NCI-H2196 treated with DMSO at 0.1 percent for 48 hours (cell line): ENCODE results near the gene CACNA2D4.

Experiments
- DNase-seq: peaks from one replicate; lab custom pipeline; 2025; ENCODE audit not compliant: unreplicated experiment; lab: John Stamatoyannopoulos, UW

The CACNA2D4 gene

DNA sequence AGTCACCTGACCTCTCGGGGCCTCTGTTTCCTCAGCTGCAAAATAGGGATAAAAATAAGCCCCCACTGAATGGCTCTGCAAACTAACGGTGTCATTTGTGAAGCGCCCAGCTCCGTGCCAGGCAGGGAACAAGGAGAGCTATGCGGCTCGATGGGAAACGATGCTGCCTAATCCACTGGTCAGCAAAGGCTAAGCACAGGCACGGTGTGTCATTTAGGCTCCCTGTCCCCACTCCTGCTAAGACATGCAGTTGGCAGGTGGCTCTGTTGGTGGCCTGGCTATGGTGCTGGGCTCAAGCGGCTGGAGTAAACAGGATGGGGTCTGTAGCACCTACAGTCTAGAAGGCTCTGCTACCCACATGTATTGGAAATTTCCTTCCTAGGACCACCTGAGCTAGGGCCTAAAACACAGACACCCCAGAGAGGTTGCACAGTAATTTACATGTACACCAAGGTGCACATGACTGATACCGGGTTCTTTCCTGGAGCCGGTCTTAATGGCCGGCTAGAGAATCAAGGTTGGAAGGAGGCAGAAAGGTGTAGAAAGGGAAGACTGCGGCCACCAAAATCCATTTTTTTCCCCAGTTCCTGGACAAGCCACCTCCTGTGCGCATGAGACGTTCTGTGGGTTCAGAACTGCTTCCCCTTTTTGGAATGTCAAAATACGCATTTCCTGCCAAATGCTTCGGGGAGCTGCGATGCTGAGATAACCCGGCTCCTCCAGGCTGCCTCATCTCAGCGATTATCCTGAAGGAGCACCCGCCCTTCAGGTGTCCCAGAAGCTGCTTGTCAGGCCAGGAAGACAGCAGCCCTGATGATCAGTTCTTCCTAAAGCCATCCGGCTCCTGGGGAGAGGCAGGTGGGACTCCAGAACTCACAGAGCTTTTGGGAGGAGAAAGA lies 1.0 kb downstream of the CACNA2D4 start:
- DNase-seq = no peak

- DNase-seq = no peak
Measured at GRCh38 chr12:1916371-1917171, 1.9 kb downstream of the CACNA2D4 start.

DNA sequence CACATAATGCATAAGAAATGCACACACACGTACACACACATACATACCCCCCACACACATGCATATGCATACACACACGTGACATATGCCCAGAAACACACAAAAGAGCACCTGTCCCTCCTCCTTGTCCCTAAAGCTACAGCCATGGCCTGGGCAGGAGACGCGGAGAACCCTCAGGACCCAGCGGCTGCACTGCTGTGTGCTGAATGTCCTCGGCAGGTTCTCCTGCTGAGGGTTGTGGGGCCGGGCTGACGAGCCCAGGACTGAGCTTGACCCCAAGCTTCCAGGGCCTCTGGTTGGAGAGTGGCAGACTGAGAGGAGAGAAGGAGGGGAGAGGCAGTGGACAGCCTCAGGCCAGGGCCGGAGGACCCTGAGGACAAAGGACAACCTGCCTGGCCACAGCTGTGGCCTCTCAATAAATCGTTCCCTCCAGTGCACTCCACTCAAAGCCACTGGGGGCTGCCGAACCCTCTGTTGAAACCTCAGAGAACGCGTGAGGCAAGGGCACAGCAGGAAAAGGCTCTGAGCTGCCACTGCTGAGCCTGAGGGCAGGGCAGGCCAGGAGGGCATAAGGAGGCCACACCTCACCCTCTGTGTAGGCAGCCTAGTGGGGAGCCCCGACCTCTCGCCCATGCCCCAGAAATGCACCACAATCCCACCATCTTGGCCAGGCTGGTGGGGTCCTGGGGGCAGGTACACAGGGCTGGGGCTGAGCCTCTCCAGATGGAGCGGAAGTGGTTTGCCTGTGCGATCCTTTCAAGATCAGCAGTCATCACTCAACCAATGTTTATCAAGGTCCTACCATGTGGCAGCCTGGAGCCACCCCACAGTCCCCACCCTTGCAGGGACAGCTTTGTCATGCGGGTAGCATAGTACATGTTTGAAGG lies 3.1 kb downstream of the CACNA2D4 start:
- no peak for DNase-seq

DNA sequence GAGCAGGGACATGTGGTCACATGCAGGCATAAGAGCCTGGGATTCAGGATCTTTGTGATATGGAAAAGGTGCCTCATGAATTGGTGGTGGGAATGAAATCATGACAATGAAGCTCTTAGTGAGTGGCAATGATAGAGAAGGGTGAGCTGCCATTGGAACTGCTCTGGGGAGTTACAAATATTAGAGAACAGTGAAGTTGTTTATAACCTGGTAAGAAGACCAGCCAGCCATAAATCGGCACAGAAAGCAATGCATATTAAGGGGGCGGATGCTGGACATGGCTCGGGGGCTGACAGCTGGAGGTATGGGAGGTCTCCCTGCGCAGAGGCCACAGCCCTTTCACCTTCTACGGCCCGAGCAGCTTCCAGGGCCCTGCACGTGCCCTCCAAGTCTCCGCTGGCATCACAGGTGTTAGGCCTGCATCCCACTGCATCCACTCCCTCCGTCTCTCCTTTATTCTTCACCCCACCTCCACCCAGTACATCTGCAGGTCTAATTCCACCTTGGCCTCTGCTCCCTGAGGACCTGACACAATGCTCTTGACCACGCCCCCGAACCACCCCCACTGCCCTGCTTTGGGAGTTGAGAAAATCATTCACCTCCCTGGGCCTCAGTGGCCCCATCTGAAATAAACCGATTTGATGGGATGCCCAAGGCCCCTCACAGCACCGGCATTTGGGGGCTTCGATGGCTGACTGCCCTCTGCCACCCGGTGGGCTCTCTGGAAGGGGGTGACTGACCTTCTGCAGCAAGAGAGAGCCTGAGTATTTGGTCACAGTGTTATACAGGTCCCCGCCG lies 4.1 kb downstream of the CACNA2D4 start:
- no peak for DNase-seq

DNA sequence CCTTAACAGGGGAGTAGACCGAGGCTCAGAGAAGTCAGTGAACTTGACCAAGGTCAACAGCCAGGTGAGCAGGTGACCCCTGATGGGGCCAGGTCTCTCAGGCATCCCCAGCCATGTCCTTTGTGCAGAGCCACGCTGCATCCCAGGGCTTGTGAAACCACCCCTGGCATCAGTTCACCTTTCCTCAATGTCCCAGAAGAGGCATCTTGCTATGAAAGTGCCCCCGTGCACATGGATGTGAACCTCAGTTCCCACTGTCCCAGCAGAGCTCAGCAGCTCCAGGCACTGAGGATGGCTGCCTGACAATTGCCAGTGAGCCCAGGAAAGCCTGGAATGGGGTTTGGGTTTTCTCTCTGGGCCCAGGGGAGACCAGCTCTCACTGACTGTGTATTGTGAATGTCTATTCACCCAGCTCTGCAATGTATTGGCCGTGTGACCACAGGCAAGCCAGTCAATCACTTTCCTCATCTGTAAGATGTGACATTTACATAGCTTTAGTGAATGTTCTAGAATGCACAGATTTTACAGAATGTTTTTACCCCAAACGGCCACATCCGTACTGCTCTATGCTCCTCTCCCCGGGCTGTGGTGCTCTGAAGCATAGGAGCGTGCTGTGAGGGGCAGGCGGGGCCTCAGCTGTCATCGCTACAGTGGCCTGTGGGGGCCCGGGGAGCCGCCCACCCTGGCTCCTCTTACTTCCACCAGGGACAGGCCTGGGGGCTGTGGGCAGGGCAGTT lies 4.9 kb downstream of the CACNA2D4 start:
- no peak for DNase-seq

DNA sequence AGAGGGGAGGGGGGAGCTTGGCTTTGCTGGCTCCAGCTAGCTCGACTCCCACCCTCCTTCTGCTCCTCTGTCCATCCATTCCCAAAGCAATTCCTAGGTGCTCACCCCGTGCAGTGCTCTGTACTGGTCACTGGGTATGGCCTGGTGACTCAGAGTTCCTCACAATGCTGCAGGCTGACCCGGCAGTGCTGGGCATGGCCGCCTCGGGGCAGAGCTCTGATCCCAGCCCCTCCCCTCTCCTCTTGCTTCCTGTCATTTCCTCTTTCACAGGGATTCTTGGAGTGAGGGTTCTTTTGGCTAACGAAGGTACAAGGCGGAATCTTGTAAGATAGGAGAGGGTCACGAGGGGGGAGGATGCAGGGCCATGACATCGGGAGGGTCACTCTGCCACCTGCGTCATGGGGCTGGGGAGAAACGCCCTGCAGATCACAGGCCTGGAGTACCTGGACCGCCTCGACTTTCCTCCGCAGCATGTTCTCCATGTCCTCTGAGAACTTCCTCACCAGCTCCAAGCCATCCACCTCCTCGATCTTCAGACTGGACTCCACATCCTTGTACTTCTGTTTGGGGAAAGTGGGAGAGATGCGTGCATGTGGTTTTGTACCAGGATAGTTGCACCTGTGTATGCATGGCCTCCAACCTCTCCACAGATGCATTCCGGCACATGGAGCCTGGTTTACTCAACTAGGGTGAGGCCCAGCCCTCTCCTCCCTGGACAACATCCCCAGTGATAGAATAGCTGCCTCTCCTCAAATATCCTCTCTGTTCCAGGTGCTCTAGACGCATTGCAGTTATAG lies 5.7 kb downstream of the CACNA2D4 start:
- DNase-seq = no peak

DNA sequence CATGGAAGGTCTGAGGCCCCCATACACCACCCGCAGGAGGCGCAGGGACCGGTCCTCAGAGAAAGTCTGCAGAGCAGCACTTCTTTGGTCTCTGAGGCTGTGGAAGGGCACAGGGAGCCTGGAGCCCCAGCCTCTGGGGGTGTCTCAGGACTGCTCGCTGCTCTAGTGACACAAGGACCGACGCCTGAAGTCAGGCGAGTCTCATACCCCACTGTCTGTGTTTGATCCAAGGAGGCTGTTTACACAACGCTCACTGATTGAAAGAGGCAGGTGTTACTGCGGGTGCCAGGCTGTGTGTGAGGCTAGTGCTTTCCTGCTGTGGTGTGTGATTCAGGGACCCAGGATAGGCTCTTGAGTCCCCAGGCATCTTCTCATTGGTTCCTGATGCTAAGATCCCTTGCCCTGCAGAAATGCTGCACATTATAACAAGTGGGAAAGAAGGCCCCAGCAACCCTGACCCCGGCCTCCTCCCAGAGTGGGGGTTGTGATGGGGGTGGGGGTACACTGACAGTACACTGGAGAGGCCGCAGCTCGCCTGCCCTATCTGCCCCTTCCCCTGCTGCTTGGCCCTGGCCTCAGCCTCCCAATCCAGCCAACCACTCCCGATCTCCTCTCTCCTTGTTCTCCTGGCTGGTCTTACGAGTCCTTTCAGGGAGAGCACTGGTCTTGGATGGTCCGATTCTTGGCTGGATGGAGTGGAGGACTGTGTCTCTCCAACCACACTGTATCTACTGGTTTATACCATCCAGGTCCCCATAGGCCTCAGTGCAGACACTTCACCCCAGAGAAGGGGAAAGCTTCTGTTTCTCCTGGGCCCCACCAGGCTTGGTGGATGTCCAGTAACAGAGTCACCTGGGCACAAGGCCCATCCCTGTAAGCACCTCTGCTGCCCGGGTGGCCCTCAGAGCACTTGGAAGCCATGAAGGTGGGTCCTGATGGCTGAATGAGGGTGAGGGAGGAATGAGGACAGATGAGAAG lies 6.6 kb downstream of the CACNA2D4 start:
- DNase-seq = no peak

DNA sequence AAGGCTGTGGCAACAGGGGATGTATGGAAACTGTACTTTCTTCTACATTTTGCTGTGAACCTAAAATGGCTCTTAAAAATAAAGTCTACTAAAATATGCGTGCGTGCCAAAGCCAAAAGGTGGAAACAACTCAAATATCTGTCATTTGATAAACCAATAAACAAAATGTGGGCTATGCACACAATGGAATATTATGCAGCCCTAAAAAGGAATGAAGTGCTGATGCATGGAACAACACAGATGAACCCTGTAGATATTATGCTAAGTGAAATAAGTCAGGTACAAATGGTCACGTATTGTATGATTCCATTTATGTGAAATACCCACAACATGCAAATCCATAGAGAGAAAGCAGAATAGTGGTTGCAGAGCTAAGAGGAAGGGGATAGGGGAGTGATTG lies 8.0 kb downstream of the CACNA2D4 start:
- no peak for DNase-seq

DNA sequence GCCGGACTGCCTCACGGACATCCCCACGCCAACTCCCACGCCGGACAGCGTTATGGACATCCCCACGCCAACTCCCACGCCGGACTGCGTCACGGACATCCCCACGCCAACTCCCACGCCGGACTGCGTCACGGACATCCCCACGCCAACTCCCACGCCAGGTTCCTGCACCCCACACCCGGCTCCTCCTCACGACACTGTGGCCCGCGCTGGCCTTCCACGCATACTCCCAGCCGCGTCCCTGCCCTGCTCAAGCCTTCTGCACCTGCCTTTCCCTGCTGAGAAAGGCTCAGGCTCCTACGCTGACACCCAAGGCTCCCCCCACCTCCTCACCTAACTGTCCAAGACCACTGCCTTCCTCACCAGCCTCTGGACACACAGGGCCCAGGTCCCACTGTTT lies 9.7 kb downstream of the CACNA2D4 start:
- DNase-seq = no peak

DNA sequence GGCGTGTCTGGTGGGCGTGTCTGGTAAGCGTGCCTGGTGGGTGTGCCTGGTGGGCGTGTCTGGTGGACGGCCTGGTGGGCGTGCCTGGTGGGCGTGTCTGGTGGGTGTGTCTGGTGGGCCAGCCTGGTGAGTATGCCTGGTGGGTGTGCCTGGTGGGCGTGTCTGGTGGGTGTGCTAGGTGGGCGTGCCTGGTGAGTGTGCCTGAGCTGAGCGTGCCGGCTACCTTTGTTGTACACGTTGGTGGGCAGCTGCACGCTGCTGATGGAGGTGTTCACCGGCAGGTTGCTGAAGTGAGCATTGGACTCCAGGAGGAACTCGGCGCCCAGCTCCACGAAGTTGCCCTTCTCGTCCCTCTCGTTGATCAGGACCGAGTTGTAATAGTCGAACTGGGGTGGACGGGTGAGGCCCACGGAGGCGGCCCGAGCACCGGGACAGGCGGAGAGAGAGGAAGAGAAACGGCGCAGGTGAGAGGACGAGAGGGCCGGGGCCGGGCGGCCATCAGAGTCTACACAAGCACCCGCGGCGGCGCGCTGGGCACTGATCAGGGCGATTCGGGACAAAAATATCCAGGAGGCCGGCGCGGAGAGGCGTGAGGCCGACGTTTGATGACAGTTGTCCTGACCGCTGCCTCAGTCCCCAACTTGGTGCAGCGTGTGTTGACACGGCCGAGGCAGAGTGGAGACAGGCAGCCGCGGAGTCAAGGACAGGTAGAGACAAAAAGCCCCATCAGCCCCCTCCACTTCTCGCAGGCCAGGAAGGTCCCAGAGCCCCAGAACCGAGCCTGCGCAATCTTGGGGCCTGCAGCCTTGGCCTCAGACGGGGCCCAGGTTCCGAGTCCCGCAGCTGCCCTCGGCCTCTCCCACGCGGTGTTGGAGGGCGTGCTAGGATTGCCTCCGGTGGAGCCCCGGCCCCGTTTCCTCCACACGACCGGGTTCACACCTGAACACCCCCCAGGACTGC lies 10.5 kb downstream of the CACNA2D4 start:
- no peak for DNase-seq

GRCh38 chr12:1906579-1906978 lies 11.9 kb downstream of the CACNA2D4 start:
- DNase-seq = no peak

GRCh38 chr12:1904875-1905274 lies 13.6 kb downstream of the CACNA2D4 start:
- DNase-seq = no peak

DNA sequence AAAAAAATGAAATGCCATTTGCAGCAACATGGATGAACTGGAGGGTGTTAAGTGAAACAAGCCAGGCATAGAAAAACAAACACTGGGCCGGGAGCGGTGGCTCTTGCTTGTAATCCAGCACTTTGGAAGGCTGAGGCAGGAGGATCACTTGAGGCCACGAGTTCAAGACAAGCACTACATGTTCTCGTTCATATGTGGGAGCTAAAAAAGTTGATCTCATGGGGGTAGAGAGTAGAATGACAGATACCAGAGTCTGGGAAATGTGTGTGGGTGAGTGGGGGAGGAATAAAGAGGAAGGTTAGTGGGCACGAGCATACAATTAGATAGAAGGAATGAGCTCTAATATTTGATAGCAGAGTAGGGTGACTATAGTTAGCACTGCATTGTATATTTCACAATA lies 21.5 kb downstream of the CACNA2D4 start:
- no peak for DNase-seq

- DNase-seq = no peak
Measured at GRCh38 chr12:1890810-1891209, 27.6 kb downstream of the CACNA2D4 start.

- DNase-seq = no peak
Measured at GRCh38 chr12:1890119-1890703, 28.2 kb downstream of the CACNA2D4 start.

DNA sequence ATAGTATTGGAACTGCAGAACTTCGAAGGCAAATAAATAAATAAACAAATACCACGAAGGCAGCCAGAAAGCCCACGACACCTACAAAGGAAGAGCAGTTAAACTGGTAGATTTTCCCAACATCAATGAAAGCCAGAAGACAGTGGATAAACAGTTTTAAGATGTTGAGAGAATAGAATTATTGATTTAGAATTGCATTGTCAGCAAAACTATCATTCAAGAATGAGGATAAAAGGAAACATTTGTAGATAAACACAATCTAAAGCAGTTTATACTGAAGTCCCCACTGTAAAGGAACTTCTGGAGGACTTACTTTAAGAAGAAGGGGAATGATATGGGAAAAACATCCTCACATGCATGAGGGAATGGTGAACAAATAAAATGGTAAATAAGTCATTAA lies 29.5 kb downstream of the CACNA2D4 start:
- DNase-seq = no peak
